Colon (tissue), 2 donors: ENCODE data around the gene ACO2.
"Not testable (repeated sequence)": the region's sequence is repeated elsewhere in the genome, so short reads cannot be mapped to it uniquely, and the experiment has no call there.

Experiments
- FAIRE-seq: peaks from 2 replicates; lab custom pipeline; 2012; peaks lifted over from hg19 to GRCh38; lab: Jason Lieb, UNC
- donor health status: control.
- donor health status: control.

Gene ACO2

GRCh38 chr22:41468381-41469217, at the start of gene ACO2, which contains the start of gene PHF5A:
Gene ACO2, plus strand, starts transcription at chr22:41469117. Its CDS starts 30 bp downstream, at chr22:41469147.
Gene PHF5A, minus strand, starts transcription at chr22:41468692. Its CDS starts 39 bp downstream, at chr22:41468653.
- FAIRE-seq: peak; percentile 28

DNA sequence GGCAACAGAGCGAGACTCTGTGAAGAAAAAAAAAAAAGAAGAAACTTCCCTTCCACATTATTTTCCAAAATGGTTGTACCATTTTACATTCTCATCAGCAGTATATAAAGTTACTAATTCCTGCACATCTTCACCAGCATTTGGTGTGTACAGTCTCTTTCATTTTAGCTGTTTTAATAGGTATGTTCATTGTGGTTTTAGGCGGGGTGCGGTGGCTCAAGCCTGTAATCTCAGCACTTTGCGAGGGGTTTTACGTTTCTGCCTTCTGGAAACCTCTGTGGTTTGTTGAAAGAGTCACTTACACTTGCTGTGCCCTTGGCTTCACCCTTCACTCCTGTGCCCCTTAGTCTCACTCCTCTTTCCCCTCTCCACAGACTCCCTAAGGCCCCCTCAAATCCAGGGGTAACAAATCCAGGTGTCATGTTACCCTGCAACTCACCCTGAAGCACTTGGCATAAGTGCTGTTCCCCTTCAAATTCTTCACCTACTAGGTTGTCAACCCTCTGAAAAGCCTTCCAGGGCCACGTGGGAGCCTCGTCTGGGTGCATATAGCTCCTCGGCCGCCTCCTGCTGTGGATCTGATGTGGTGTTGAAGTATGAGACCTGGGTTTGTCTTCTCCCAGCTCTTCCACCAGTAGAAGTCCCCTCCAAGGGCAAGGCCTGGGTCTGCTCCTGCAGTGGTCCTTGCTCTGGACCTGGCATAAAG, 43.1 kb upstream of the ACO2 start:
- FAIRE-seq: no peak

- FAIRE-seq: no peak
Measured at GRCh38 chr22:41429232-41429950, 39.5 kb upstream of the ACO2 start.

GRCh38 chr22:41429951-41430332, 39.0 kb upstream of the ACO2 start:
- FAIRE-seq: no peak

GRCh38 chr22:41431656-41432055, 37.3 kb upstream of the ACO2 start:
- FAIRE-seq: no peak

- not testable (repeated sequence) for FAIRE-seq
Measured at GRCh38 chr22:41433480-41433879, 35.4 kb upstream of the ACO2 start.

- FAIRE-seq: not testable (repeated sequence)
Measured at GRCh38 chr22:41434361-41435003, 34.4 kb upstream of the ACO2 start.

GRCh38 chr22:41435560-41435959, 33.4 kb upstream of the ACO2 start:
- FAIRE-seq: no peak

DNA sequence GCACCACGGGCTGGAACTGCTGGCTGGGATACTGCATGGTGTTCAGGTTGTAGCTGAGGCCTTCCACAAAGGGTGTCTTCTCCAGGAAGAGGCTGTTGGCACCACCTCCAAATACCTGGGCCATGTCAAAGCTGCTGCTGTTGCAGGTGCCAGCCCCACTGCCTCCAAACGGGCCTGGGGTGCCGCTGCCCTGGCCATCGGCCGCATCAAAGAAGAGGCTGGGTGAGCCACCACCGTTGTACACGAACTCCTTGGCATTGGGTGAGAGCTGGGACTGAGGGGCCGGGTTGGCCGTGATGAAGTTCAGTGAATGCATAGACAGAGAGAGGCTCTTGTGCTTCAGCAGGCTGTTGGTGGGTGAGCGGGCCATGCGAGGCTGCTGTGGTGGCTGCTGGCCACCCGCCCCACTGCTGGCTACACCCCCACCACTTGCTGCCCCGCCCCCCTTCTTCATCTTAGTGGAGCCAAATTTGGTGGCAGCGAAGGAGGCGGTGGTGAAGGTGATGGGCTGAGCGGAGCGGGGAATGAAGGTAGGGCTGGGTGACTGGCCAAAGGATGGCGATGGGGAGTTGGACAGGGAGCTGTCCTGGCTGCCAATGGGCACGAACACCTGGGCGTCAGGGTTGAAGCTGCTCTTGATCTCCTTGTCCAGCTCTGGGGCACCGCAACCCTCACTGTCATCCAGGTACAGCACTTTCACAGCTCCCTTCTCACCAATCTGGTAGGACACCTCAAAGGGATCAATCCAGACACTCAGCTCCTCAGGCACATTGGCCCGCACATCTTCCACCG, 32.4 kb upstream of the ACO2 start:
- no peak for FAIRE-seq

GRCh38 chr22:41437198-41437597, 31.7 kb upstream of the ACO2 start:
- FAIRE-seq: no peak

DNA sequence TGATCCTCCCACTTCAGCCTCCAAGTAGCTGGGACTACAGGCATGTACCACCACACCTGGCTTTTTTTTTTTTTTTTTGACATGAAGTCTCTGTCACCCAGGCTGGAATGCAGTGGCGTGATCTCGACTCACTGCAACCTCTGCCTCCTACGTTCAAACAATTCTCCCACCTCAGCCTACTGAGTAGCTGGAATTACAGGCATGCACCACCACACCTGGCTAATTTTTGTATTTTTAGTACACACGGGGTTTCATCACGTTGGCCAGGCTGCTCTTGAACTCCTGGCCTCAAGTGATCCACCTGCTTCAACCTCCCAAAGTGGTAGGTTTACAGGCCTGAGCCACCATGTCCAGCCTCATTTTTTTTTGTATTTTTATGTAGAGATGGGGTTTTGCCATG, 28.4 kb upstream of the ACO2 start:
- FAIRE-seq: not testable (repeated sequence)

GRCh38 chr22:41442240-41442792, 26.6 kb upstream of the ACO2 start:
- no peak for FAIRE-seq

- no peak for FAIRE-seq
Measured at GRCh38 chr22:41444360-41445128, 24.4 kb upstream of the ACO2 start.

- FAIRE-seq: no peak
Measured at GRCh38 chr22:41445129-41446056, 23.5 kb upstream of the ACO2 start.

GRCh38 chr22:41446057-41446501, 22.8 kb upstream of the ACO2 start:
- FAIRE-seq: no peak

DNA sequence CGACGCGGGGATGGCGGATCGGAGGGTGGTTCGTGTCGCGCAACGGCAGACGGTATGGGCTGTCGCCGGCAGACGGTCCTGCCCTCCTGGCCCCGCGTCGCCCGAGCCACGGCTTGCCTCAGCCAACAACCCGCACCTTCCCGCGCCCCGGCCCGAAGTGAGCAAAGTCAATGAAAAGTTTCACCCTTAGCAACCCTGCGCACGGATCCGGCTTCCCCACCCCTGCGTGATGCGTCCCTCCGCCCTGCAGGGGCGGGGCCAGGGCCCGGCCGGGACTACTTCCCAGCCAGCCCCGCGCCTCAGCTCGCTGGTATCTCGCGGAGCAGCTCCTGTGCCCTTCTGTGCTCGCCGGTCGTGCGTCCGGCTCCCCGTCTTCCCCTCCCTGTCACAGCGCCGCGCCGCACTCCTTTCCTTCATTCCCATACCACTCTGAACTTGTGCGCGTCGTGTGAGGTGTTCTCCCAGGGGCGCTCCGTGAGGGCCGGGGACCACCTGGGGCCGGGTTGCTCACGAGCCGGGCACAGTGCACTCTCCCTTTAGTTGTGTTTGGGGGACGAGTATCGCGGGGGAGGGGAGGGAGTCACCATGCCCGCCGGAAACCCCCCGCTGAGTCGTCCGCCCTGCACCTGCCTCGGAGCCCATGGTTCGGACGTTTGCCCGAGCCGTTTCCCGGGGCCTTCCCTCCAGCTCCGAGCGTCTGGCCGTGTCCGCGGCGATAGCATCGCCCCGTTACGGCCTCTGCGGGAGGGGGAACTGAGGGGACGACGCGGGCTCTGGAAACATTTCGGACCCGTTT, 22.1 kb upstream of the ACO2 start, which contains the start of gene TOB2:
TOB2 (minus strand) TSS at position 163 of the 796 bp plus-strand sequence. CDS start 9,456 bp downstream, outside the sequence.
- FAIRE-seq: no peak

- FAIRE-seq: no peak
Measured at GRCh38 chr22:41447435-41448188, 21.3 kb upstream of the ACO2 start.
